Measurements from ENCODE around the gene USP44.
"Not testable (repeated sequence)": the region's sequence is repeated elsewhere in the genome, so short reads cannot be mapped to it uniquely, and the experiment has no call there.

- not testable (repeated sequence) for TF ChIP-seq POLR2AphosphoS5 (IDR thresholded peaks at IDR 0.05; ENCODE audit: low read depth); CTCF (conservative IDR thresholded peaks at IDR 0.05; ENCODE audit: low read depth in 2 of 2); EZH2 (IDR thresholded peaks at IDR 0.05; ENCODE audit: low read depth, unreplicated experiment); REST (IDR thresholded peaks at IDR 0.05; ENCODE audit: unreplicated experiment)
Observed at GRCh38 chr12:95568045-95568444, 16.8 kb upstream of the USP44 start.

All from GM23338 (cell line).